Measurements from ENCODE around the gene RLF.

DNA sequence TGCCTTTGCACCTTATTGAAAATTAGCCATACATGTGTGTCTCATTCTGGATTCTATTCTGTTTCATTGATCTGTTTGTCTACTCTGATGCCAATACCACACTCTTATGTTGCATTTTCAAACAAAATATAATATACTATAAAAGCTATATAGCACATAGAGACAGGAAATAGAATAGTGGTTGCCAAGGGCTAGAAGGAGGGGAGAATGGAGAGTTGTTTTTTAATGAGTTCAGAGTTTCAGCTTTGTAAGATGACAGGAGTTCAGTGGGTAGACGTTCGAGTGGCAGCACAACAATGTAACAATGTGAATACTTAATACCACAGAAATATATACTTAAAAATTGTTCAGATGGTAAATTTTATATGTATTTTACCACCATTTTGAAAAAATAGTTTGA is 17.0 kb downstream of the RLF start:
- TF ChIP-seq CTCF (IDR thresholded peaks at IDR 0.05) (no peak), POLR2AphosphoS5 (IDR thresholded peaks at IDR 0.05; ENCODE audit: insufficient read depth in 1 of 2, low read depth in 1 of 2) (no peak), POLR2A (IDR thresholded peaks at IDR 0.05) (no peak)
